Gastroesophageal sphincter (tissue), 4 donors: Measurements from ENCODE around the gene HCFC1. TPM values are rescaled to one million over a fixed set of nuclear protein-coding genes. Genes with fewer than 3 reads are reported as not detected.

Source experiments
- ATAC-seq: fragments of 150-250 bp; one replicate; pipeline ENCODE4 v1.9.1; 2016; ENCODE audit warnings: mild to moderate bottlenecking, moderate library complexity
- H3K27ac ChIP-seq, 4 donors: fragments of 200-600 bp; sonication (generic) in 3 of 4; 1 replicate in 3 of 4; 2 replicates in 1 of 4; pipeline ENCODE4 v1.5.1; 2016 to 2019
- H3K27me3 ChIP-seq: fragments of 200-600 bp; sonication (generic); one replicate; pipeline ENCODE4 v1.5.1; 2019
- H3K36me3 ChIP-seq, 2 donors: fragments of 200-600 bp; sonication (generic); one replicate each; pipeline ENCODE4 v1.5.1; 2019; ENCODE audit warnings: control low read depth in 1 of 2
- H3K4me1 ChIP-seq, 3 donors: fragments of 200-600 bp; sonication (generic); 1 replicate in 2 of 3; 2 replicates in 1 of 3; pipeline ENCODE4 v1.5.1; 2016 to 2019; ENCODE audit warnings: control low read depth in 2 of 3
- H3K4me3 ChIP-seq, 2 donors: fragments of 200-600 bp; sonication (generic); one replicate each; pipeline ENCODE4 v1.5.1; 2019; ENCODE audit warnings: mild to moderate bottlenecking in 1 of 2, moderate library complexity in 1 of 2
- H3K9me3 ChIP-seq, 3 donors: fragments of 200-600 bp; sonication (generic); one replicate each; pipeline ENCODE4 v1.5.1; 2017 to 2019; ENCODE audit warnings: control low read depth in 2 of 3
- CTCF ChIP-seq, 4 experiments: fragments of 200-600 bp in 2 of 4; fragments of 450-650 bp in 2 of 4; sonication (generic) in 1 of 4; IDR thresholded peaks; one replicate each; pipeline ENCODE4 v1.5.1; 2017 to 2019; ENCODE audit warnings: antibody characterized with exemption in 4 of 4, mild to moderate bottlenecking in 2 of 4, moderate library complexity in 2 of 4
- EP300 ChIP-seq: sonication (generic); formaldehyde crosslinking; IDR thresholded peaks from one replicate; pipeline ENCODE4 v1.6.1; 2017; ENCODE audit warnings: antibody characterized with exemption, mild to moderate bottlenecking
- POLR2A ChIP-seq, 2 donors: fragments of 450-650 bp; IDR thresholded peaks; one replicate each; pipeline ENCODE4 v1.6.1; 2017; ENCODE audit warnings: antibody characterized with exemption in 2 of 2, mild to moderate bottlenecking in 2 of 2, moderate library complexity in 1 of 2
- POLR2AphosphoS5 ChIP-seq: sonication (generic); formaldehyde crosslinking; IDR thresholded peaks from one replicate; pipeline ENCODE4 v1.6.1; 2017; ENCODE audit warnings: antibody characterized with exemption
- WGBS, 2 donors: methylation state at CpG; one replicate each; pipeline ENCODE4 v1.1.5; 2018; ENCODE audit warnings: low coverage in 1 of 2; 5-methylcytosine and 5-hydroxymethylcytosine counted together
- total RNA-seq, 4 donors: library from RNA; depleted of rRNA; stranded (reverse); fragments of >200 nt; gene quantifications; one replicate each; pipeline ENCODE4 v1.1.0, GENCODE V29; 2016

Gene HCFC1
- total RNA-seq, 4 donors from 2014 or later, result 32.9 to 94.4 (median 43.1) TPM

- no peaks in the 10 kb centered on the region for H3K27me3 ChIP-seq
- WGBS, 2 donors, result no CpG with 5 or more reads among the region's 25 CpGs
- no peaks in the 10 kb centered on the region for H3K36me3 ChIP-seq
- H3K9me3 ChIP-seq, result no peaks in the 10 kb centered on the region
- no peak for TF ChIP-seq POLR2AphosphoS5
- no peak for TF ChIP-seq POLR2A (IDR thresholded peaks at IDR 0.05)
- TF ChIP-seq EP300, result no peak
- no peak for TF ChIP-seq CTCF (IDR thresholded peaks at IDR 0.05)
- no peak overlapping the region for H3K27ac ChIP-seq
- no peaks in the 10 kb centered on the region for H3K4me1 ChIP-seq
- ATAC-seq, result no peak
- no peak overlapping the region for H3K4me3 ChIP-seq
Observed at GRCh38 chrX:153909980-153910360, 61.6 kb downstream of the HCFC1 start.

GRCh38 chrX:153909024-153909979 lies 62.3 kb downstream of the HCFC1 start:
- no peak for ATAC-seq
- H3K27ac ChIP-seq, result no peak overlapping the region
- H3K36me3 ChIP-seq, result no peaks in the 10 kb centered on the region
- no peak overlapping the region for H3K4me3 ChIP-seq
- H3K9me3 ChIP-seq, result no peaks in the 10 kb centered on the region
- H3K27me3 ChIP-seq, result no peaks in the 10 kb centered on the region
- peaks cover 0 to 4% (median under 1%) of the 10 kb centered on the region in 3 donors for H3K4me1 ChIP-seq
- WGBS, 2 donors, result 40% methylated on average over 1 of the region's 37 CpGs; no CpG with 5 or more reads in 1 of the 2 donors
- TF ChIP-seq POLR2A (IDR thresholded peaks at IDR 0.05), result no peak

- Histone ChIP-seq H3K36me3 (no peaks in the 10 kb centered on the region), H3K9me3 (no peaks in the 10 kb centered on the region), H3K27me3 (no peaks in the 10 kb centered on the region), H3K27ac (no peak overlapping the region), H3K4me1 (peaks cover 0 to 13% (median 3%) of the 10 kb centered on the region in 3 donors), H3K4me3 (no peak overlapping the region)
- WGBS, 2 donors, result 74 to 91% methylated on average over 4 of the region's 23 CpGs
- ATAC-seq, result no peak
- TF ChIP-seq POLR2A (IDR thresholded peaks at IDR 0.05) (no peak), CTCF (IDR thresholded peaks at IDR 0.05) (no peak), POLR2AphosphoS5 (no peak), EP300 (no peak)
Observed at GRCh38 chrX:153908219-153908860, 63.3 kb downstream of the HCFC1 start.

GRCh38 chrX:153907456-153907855 lies 64.2 kb downstream of the HCFC1 start:
- no peak for ATAC-seq

More at GRCh38 chrX:153907456-153907855, 64.2 kb downstream of the HCFC1 start:
- Histone ChIP-seq H3K9me3 (no peaks in the 10 kb centered on the region), H3K36me3 (no peaks in the 10 kb centered on the region), H3K27me3 (no peaks in the 10 kb centered on the region), H3K4me3 (no peak overlapping the region), H3K4me1 (peaks cover 0 to 22% (median 3%) of the 10 kb centered on the region in 3 donors), H3K27ac (no peak overlapping the region)
- no CpG with 5 or more reads among the region's 12 CpGs for WGBS, 2 donors
- TF ChIP-seq CTCF (IDR thresholded peaks at IDR 0.05) (no peak), POLR2AphosphoS5 (no peak), EP300 (no peak), POLR2A (IDR thresholded peaks at IDR 0.05) (no peak)
